ENCODE results near the gene ITPR1.

The ITPR1 gene

DNA sequence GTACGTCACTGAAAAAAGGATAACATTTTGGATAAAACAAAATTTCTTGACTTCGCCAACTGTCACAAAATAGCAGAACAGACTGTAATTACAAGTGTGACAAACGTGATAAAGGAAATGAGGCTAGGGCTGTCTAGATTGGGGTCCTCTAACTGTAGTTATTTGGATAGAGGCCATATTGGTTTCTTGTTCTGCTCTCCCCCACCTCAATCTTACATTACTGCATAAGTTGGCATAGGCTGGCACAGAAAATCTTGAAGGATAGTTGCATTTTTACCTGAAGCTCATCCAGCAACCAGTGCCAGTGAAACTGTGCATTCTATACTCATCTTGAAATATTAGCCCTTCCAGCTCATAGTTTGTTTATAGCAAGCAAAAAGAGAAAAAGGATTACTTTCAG, 84.6 kb downstream of the ITPR1 start:
- TF ChIP-seq, protein P1, sequence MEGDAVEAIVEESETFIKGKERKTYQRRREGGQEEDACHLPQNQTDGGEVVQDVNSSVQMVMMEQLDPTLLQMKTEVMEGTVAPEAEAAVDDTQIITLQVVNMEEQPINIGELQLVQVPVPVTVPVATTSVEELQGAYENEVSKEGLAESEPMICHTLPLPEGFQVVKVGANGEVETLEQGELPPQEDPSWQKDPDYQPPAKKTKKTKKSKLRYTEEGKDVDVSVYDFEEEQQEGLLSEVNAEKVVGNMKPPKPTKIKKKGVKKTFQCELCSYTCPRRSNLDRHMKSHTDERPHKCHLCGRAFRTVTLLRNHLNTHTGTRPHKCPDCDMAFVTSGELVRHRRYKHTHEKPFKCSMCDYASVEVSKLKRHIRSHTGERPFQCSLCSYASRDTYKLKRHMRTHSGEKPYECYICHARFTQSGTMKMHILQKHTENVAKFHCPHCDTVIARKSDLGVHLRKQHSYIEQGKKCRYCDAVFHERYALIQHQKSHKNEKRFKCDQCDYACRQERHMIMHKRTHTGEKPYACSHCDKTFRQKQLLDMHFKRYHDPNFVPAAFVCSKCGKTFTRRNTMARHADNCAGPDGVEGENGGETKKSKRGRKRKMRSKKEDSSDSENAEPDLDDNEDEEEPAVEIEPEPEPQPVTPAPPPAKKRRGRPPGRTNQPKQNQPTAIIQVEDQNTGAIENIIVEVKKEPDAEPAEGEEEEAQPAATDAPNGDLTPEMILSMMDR (IDR thresholded peaks at IDR 0.05; ENCODE audit: low read depth, low read length, missing control alignments) = no peak
- DNase-seq (ENCODE audit: extremely low read depth, low read depth) = no peak
- no peak overlapping the region for H3K4me3 ChIP-seq (replicated peaks; ENCODE audit: low read depth, low read length)

DNA sequence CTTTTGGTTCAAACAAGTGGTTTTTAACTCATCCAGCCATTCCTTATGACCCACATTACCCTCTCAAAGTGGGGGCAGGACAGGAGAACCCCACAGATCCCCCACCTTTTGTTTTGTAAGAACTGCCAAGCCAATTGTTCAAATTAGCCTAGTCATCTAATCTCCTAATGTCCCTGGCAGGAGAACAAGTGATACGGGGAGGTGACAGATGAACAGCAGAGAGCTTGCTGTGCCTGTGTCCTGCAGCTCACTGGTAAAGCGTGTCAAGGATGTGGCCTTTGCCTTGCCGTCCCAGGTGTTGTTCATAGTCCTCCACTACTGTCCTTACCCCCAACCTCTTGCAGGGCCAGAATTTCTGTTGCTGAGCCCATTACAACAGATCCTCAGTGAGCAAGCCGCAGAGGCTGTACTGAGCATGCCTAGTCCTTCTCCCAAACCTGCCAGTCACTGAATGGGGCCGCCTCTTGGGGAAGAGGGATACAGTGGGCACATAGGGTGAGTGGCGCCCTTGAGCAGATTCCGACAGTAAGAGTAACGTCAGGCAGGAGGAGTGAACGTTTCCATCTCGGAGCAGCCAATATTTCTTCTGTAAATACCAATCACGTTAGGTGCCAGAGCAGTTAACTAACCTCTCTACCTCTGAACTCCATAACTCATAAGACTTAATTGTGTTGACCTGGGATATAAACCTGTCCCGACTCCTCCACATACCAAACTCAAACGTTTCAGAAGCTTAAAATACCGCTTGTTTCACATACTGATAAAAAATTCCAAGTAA, 87.4 kb downstream of the ITPR1 start:
- DNase-seq (ENCODE audit: extremely low read depth, low read depth) = no peak
- no peak overlapping the region for H3K4me3 ChIP-seq (replicated peaks; ENCODE audit: low read depth, low read length)
- TF ChIP-seq, protein P1 (IDR thresholded peaks at IDR 0.05; ENCODE audit: low read depth, low read length, missing control alignments) = no peak

DNA sequence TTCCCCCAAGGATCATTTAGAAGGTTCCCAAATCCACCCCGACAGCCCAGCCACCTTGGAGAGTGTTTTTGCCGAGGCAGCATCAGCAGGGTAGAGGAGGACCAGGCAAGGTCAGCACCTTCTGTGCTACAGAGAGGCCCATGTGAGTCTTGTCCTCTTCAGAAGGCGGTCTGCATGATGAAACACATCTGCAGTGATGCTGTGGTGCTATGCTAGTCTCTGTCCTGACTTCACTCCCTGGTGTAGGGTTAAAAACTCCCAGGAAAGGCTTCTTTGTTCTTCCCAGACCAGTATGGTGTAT, 87.9 kb downstream of the ITPR1 start:
- TF ChIP-seq, protein P1 (IDR thresholded peaks at IDR 0.05; ENCODE audit: low read depth, low read length, missing control alignments) = no peak
- H3K4me3 ChIP-seq (replicated peaks; ENCODE audit: low read depth, low read length) = no peak overlapping the region
- DNase-seq (ENCODE audit: extremely low read depth, low read depth) = no peak

DNA sequence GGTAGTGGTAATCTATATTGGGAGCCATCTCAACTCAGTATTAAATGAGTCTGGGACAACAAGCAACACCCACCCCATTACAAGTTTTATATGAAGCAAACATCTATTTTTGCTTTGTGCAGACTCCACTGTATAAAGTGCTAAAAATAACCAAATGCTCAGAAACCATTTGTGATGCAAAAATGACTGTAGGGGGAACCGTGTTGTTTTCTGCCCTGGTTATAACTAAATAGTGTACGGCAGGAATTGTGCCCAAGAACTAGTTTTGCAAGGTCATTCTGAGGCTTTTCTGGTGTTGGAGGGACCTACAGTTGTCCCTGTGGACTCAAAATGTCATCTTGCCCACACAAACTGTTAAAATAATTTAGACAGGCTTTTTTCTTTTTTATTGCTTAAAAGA, 88.3 kb downstream of the ITPR1 start:
- no peak for DNase-seq (ENCODE audit: extremely low read depth, low read depth)
- TF ChIP-seq, protein P1 (IDR thresholded peaks at IDR 0.05; ENCODE audit: low read depth, low read length, missing control alignments) = no peak
- H3K4me3 ChIP-seq (replicated peaks; ENCODE audit: low read depth, low read length) = no peak overlapping the region

DNA sequence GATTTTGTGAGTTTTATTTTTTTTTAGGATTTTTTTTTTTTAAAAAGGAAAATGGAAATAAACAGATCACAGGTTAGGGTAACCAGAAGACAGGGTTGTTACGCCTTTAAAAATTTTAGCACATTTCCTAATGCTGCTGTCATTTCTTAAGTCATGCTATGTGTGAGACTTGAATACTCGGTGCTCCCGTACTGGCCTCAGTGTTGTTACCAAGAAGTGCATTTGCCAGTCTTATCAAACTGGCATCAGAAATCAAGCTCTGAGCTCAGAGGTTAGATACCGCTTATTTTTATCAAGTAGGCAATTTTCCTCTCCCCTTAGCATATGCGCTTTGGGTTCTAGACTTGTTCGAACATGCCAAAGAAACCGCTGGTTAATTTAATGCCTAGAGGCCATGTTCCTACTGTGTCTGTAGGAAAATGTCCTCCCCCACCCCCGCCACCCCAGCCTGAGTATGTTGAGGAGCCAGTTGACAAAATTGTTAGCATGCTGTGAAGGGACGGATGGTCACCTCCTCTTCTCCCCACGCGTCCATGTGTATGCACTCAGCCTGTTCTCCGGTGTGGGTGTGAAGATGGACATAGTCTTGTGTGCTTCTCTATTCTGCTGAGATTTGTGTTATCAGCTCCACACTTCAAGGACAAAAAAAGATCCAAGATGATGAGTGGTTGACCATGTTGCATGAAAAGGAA, 88.9 kb downstream of the ITPR1 start:
- no peak for DNase-seq (ENCODE audit: extremely low read depth, low read depth)
- TF ChIP-seq, protein P1 (IDR thresholded peaks at IDR 0.05; ENCODE audit: low read depth, low read length, missing control alignments) = no peak
- no peak overlapping the region for H3K4me3 ChIP-seq (replicated peaks; ENCODE audit: low read depth, low read length)

DNA sequence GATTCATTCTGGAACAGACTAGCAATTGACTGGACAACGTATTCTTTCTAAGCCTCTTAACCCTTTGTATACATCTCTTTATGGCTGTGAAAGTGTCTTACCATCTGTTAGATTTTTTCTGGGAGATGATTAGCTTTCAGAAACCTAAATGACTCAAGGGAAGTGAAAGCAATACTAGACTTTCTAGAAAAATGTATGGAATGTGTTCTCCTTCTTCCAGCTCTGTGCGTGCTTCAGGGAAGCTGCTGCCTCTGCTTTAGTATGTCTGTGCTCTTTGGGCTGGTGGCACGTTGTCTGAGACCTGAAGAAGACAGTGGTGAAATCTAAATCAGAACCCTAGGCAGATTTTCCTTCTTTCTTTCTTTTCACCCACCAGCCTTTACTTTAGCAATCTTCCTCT, 89.5 kb downstream of the ITPR1 start:
- DNase-seq (ENCODE audit: extremely low read depth, low read depth) = no peak
- TF ChIP-seq, protein P1 (IDR thresholded peaks at IDR 0.05; ENCODE audit: low read depth, low read length, missing control alignments) = no peak
- H3K4me3 ChIP-seq (replicated peaks; ENCODE audit: low read depth, low read length) = no peak overlapping the region

Measured in HFF-Myc (cell line).